Left ventricle myocardium inferior (tissue), 1 donor: Measurements from ENCODE around the gene TTC21B. TPM values are rescaled to one million over a fixed set of nuclear protein-coding genes. Genes with fewer than 3 reads are reported as not detected.

Experiments
- DNase-seq: peaks from one replicate; pipeline ENCODE4 v3.0.0-alpha.2; 2020
- H3K27ac ChIP-seq: fragments of 200-600 bp; replicated peaks from 2 replicates; pipeline ENCODE4 v1.8.0; 2021
- H3K27me3 ChIP-seq: fragments of 200-600 bp; 2 replicates; pipeline ENCODE4 v1.8.0; 2021; ENCODE audit warnings: low read depth
- H3K36me3 ChIP-seq: fragments of 200-600 bp; 2 replicates; pipeline ENCODE4 v1.8.0; 2021
- H3K4me1 ChIP-seq: fragments of 200-600 bp; 2 replicates; pipeline ENCODE4 v1.8.0; 2021
- H3K4me3 ChIP-seq: fragments of 200-600 bp; 2 replicates; pipeline ENCODE4 v1.8.0; 2021; ENCODE audit warnings: mild to moderate bottlenecking, moderate library complexity
- H3K9me3 ChIP-seq: fragments of 200-600 bp; replicated peaks from 2 replicates; pipeline ENCODE4 v1.8.0; 2021
- intact Hi-C: fragments of 100-400 bp; cut with micrococcal nuclease; formaldehyde crosslinking; loops from one replicate; pipeline ENCODE4 v1.11.0; 2022
- total RNA-seq: library from RNA; stranded (reverse); fragmentation: NEBNext Ultra II Directional; extraction: Animal tissue kit (Norgen Biotek cat#: 25700); gene quantifications from one replicate; pipeline ENCODE4 v1.2.1, GENCODE V29; 2021
- TF ChIP-seq, protein P1 (sequence below): fragments of 200-600 bp; IDR thresholded peaks from 2 replicates; pipeline ENCODE4 v1.8.0; 2021; ENCODE audit warnings: antibody characterized with exemption, mild to moderate bottlenecking, borderline replicate concordance
- donor health status: DM: no; HTN: yes; CAD: no; lungs with severe emphysema.

TTC21B gene
- total RNA-seq, 1 donor from 2014 or later, result 15.5 TPM

DNA sequence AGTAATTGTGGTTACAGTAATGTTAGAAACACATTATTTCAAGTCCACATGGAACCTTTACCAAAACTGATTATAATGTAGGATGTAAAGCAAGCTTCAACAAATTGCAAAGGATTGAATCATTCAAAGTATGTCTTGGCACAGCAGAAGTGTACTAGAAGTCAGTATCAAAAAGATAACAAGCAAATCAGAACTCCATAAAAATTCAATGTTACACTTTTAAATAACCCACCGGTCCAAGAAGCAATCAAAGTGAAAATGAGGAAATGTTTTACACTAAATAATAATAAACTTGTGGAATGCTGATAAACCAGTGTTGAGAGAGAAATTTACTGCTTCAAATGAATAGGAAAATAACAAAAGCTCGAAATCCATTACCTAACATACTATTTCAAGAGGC lies 47.7 kb downstream of the TTC21B start:
- Histone ChIP-seq H3K4me1 (peaks cover 15% of the 10 kb centered on the region), H3K27ac (no peak overlapping the region), H3K4me3 (no peak overlapping the region), H3K9me3 (no peaks in the 10 kb centered on the region), H3K36me3 (peaks cover 50% of the 10 kb centered on the region), H3K27me3 (no peaks in the 10 kb centered on the region)
- TF ChIP-seq, protein P1, sequence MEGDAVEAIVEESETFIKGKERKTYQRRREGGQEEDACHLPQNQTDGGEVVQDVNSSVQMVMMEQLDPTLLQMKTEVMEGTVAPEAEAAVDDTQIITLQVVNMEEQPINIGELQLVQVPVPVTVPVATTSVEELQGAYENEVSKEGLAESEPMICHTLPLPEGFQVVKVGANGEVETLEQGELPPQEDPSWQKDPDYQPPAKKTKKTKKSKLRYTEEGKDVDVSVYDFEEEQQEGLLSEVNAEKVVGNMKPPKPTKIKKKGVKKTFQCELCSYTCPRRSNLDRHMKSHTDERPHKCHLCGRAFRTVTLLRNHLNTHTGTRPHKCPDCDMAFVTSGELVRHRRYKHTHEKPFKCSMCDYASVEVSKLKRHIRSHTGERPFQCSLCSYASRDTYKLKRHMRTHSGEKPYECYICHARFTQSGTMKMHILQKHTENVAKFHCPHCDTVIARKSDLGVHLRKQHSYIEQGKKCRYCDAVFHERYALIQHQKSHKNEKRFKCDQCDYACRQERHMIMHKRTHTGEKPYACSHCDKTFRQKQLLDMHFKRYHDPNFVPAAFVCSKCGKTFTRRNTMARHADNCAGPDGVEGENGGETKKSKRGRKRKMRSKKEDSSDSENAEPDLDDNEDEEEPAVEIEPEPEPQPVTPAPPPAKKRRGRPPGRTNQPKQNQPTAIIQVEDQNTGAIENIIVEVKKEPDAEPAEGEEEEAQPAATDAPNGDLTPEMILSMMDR, result no peak
- intact Hi-C loops, result no loop called here
- DNase-seq, result no peak

DNA sequence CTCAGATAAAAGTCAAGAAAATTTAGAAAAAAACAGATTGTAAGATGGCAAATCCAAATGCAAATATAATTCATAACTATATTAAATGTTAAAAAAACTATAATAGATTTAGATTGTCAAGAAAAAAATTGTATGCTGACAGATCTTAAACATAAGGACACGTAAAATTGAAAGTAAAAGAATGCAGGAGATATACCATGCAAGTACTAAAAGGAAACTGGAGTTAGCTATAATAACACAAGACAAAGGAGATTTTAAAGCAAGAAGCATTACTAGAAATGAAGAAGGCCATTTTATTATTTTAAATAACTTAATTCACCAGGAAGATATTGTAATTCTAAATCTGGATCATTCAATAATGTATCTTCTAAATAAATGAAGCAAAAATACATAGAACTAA lies 48.3 kb downstream of the TTC21B start:
- Histone ChIP-seq H3K36me3 (peaks cover 52% of the 10 kb centered on the region), H3K27me3 (no peaks in the 10 kb centered on the region), H3K4me3 (no peak overlapping the region), H3K4me1 (peaks cover 15% of the 10 kb centered on the region), H3K9me3 (no peaks in the 10 kb centered on the region), H3K27ac (no peak overlapping the region)
- intact Hi-C loops, result no loop called here
- no peak for DNase-seq
- TF ChIP-seq, protein P1, result no peak

DNA sequence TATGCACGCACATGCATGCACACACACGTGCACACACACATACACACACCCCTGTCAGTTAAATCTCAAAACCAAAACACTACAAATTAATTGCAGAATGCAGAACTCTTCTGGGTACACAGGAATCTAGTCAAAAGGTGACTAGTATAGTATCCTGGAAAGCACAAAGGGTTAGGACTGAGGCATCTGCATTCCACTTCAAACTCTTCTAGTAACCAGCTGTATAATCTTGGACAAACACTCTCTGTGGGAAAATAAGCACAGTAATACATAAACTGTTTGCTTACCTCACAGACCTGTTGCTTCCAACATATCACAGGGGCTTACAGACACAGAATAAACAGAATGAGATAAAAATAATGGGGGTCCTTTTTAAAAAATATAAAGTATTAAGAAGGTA lies 49.1 kb downstream of the TTC21B start:
- H3K36me3 ChIP-seq, result peaks cover 54% of the 10 kb centered on the region
- no peak for DNase-seq
- TF ChIP-seq, protein P1, result no peak
- H3K4me1 ChIP-seq, result peaks cover 15% of the 10 kb centered on the region
- H3K27ac ChIP-seq, result no peak overlapping the region
- no peaks in the 10 kb centered on the region for H3K27me3 ChIP-seq
- H3K4me3 ChIP-seq, result no peak overlapping the region
- no peaks in the 10 kb centered on the region for H3K9me3 ChIP-seq
- intact Hi-C loops, result no loop called here

DNA sequence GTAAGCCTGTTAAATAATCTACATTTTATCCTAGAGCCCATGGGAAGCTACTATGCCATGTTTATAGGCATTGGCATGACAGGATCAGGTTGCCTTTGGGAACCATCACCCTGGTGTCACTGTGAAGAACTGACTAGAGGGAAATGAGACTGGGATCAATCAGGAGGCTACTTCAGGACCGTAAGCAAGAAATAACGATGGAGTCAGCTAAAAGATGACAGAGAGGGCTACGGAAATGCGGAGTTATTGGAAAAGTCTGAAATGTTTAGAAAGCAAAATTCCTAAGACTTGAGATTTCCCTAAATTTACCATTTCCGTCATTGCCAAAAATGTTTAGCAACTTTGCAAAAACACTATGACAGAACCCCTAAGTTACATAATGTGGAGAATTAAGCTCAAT lies 50.2 kb downstream of the TTC21B start:
- peaks cover 64% of the 10 kb centered on the region for H3K36me3 ChIP-seq
- H3K9me3 ChIP-seq, result no peaks in the 10 kb centered on the region
- TF ChIP-seq, protein P1, result no peak
- no peak for DNase-seq
- H3K4me1 ChIP-seq, result peaks cover 15% of the 10 kb centered on the region
- peak overlapping the region; percentile 1 for H3K27ac ChIP-seq
- no peak overlapping the region for H3K4me3 ChIP-seq
- intact Hi-C loops, result no loop called here
- no peaks in the 10 kb centered on the region for H3K27me3 ChIP-seq

DNA sequence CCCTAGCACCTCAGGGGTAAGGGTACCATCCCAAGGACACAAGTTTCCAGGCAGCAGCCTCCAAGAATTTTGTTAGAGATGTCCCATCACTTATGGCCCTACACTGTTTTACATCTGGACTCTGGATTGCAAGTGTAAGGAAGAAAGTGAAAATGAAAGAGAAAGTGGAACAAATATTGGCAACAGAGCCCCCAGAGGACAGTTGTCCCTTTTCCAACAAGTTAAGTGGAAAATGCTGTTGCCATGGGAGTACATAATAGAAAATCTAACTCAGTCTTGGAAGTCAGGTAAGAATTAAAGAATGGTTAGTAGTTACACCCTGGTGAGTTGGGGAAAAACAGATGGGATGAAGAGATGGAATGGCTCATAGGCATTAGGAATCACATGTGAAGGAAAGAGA lies 50.6 kb downstream of the TTC21B start:
- H3K9me3 ChIP-seq, result no peaks in the 10 kb centered on the region
- H3K27ac ChIP-seq, result peak overlapping the region; percentile 1
- TF ChIP-seq, protein P1, result peak; percentile 15

More for the DNA sequence above, 50.6 kb downstream of the TTC21B start:
- Histone ChIP-seq H3K4me1 (peaks cover 15% of the 10 kb centered on the region), H3K27me3 (no peaks in the 10 kb centered on the region), H3K36me3 (peaks cover 69% of the 10 kb centered on the region), H3K4me3 (peak overlapping the region; percentile 14)
- intact Hi-C loops, result no loop called here
- no peak for DNase-seq
